Natural killer cell (primary cell): ENCODE data around the gene ABCA2. TPM values are rescaled to one million over a fixed set of nuclear protein-coding genes. Genes with fewer than 3 reads are reported as not detected.

ENCODE experiments used
- ATAC-seq, 3 donors: fragments of 150-1000 bp in 2 of 3; fragments of 200-7000 bp in 1 of 3; cut with Tn5 transposase; 1 replicate in 1 of 3; 2 replicates in 2 of 3; pipeline ENCODE4 v1.10.0; 2021; ENCODE audit warnings: mild to moderate bottlenecking in 2 of 3, moderate library complexity in 2 of 3
- DNase-seq, 2 donors: peaks; one replicate each; pipeline versions ENCODE4 v3.0.0 to v3.0.0-alpha.2; 2013 to 2021; ENCODE audit warnings: mixed read lengths in 1 of 2
- H3K27ac ChIP-seq: one replicate; pipeline ENCODE4 v1.5.1; 2013; ENCODE audit warnings: mild to moderate bottlenecking, low read length
- H3K27me3 ChIP-seq: one replicate; pipeline ENCODE4 v1.6.1; 2013; ENCODE audit warnings: low read length; ENCODE audit not compliant: control insufficient read depth, insufficient read depth
- H3K36me3 ChIP-seq: one replicate; pipeline ENCODE4 v1.6.1; 2013; ENCODE audit warnings: low read length; ENCODE audit not compliant: control insufficient read depth, insufficient read depth
- H3K4me1 ChIP-seq: one replicate; pipeline ENCODE4 v1.6.1; 2013; ENCODE audit warnings: low read length; ENCODE audit not compliant: control insufficient read depth, insufficient read depth
- H3K4me3 ChIP-seq: one replicate; pipeline ENCODE4 v1.5.1; 2013; ENCODE audit warnings: low read length
- H3K9me3 ChIP-seq: one replicate; pipeline ENCODE4 v1.6.1; 2013; ENCODE audit warnings: low read length; ENCODE audit not compliant: control insufficient read depth, insufficient read depth
- H3K27ac Mint-ChIP-seq, 2 donors: one replicate each; pipeline ENCODE4 v1.8.0; 2022; ENCODE audit warnings: mild to moderate bottlenecking in 2 of 2, mixed read lengths in 2 of 2, moderate library complexity in 1 of 2
- H3K27me3 Mint-ChIP-seq, 2 donors: one replicate each; pipeline ENCODE4 v1.8.0; 2022; ENCODE audit warnings: low read depth in 2 of 2, mixed read lengths in 2 of 2
- H3K36me3 Mint-ChIP-seq: one replicate; pipeline ENCODE4 v1.8.0; 2022; ENCODE audit warnings: mixed read lengths
- H3K4me1 Mint-ChIP-seq, 2 donors: one replicate each; pipeline ENCODE4 v1.8.0; 2022; ENCODE audit warnings: mixed read lengths in 2 of 2
- H3K4me3 Mint-ChIP-seq: one replicate; pipeline ENCODE4 v1.8.0; 2022; ENCODE audit warnings: mild to moderate bottlenecking, moderate library complexity, mixed read lengths
- H3K9me3 Mint-ChIP-seq, 2 donors: one replicate each; pipeline ENCODE4 v1.8.0; 2022; ENCODE audit warnings: mixed read lengths in 2 of 2
- WGBS: methylation state at CpG from one replicate; pipeline ENCODE4 v1.1.7; 2013; ENCODE audit warnings: missing lambda C conversion rate; ENCODE audit not compliant: insufficient coverage; 5-methylcytosine and 5-hydroxymethylcytosine counted together
- intact Hi-C: fragments of 100-400 bp; cut with micrococcal nuclease; formaldehyde crosslinking; loops from one replicate; pipeline ENCODE4 v1.14.2; 2022
- total RNA-seq, 4 donors: library from RNA; stranded (reverse); fragments of 120-200 nt in 1 of 4; gene quantifications; one replicate each; pipeline versions ENCODE4 v1.2.3 to v1.2.4, GENCODE V29; 2013 to 2022
- TF ChIP-seq, protein P1 (sequence below): fragments of 200-600 bp; IDR thresholded peaks from one replicate; pipeline ENCODE4 v1.8.0; 2022; ENCODE audit warnings: antibody characterized with exemption

ABCA2 gene
- total RNA-seq, 3 donors from 2014 or later (not counting 1 experiment from before 2014, with no cell fraction given) = 356 to 416 (median 357) TPM

DNA sequence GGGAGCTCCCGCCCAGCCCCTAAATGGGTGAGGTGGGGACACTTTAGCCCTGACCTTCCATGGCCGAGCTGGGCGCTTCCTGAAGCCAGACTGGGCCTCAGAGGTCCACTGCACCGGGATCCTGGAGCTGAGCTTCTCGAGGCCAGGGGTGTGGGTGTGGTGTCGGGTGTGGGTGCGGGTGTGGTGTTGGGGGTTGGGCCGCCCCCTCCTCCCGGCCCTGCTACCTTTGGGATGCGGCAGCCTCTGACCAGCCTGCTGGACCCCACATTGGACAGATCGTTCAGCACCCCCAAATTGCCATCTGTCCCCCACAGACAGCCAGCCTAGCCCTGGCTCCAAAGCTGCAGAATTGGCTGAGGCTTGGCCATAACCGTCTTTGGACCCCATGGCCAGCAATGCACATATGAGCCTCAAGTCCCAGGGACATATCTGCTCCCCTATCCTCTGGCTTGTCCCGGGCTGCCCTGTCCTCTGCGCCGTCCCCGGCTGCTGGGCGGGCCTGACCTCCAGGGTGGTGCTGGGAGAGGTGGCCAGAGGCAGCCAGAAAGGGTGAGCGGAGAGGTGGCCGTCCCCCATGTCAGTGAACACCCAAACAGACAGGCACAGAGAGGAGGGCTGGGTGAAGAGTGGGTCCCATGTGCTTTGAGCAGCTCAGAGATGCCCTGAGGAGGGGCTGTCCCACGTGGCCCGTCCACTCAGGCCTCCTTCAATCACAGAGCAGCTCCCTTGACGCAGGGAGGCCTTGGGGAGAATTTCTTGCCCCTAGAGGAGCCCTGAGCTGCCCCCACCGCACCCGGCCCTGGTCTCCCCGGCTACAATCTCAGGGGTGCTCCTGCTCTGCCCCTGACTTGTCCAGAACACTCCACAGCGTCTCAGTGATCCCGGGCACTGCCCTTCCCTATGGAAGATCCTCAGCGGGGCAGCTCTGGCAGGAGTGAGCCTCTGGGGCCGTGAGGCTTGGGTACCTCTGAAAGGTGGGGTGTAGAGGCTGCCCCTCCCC lies 54.1 kb downstream of the ABCA2 start:
- Histone ChIP-seq H3K27me3 (no peaks in the 10 kb centered on the region), H3K36me3 (no peaks in the 10 kb centered on the region), H3K4me3 (no peak overlapping the region), H3K27ac (peak overlapping the region; percentile 51), H3K9me3 (no peaks in the 10 kb centered on the region), H3K4me1 (peaks cover 59% of the 10 kb centered on the region)
- H3K36me3 Mint-ChIP-seq = no peaks in the 10 kb centered on the region
- no peaks in the 10 kb centered on the region for H3K9me3 Mint-ChIP-seq
- peaks cover 6 to 42% of the 10 kb centered on the region in 2 donors for H3K4me1 Mint-ChIP-seq
- H3K27me3 Mint-ChIP-seq = no peaks in the 10 kb centered on the region
- DNase-seq = no peak
- 91% methylated on average over 29 of the region's 29 CpGs for WGBS
- intact Hi-C loops = no loop called here
- TF ChIP-seq, protein P1, sequence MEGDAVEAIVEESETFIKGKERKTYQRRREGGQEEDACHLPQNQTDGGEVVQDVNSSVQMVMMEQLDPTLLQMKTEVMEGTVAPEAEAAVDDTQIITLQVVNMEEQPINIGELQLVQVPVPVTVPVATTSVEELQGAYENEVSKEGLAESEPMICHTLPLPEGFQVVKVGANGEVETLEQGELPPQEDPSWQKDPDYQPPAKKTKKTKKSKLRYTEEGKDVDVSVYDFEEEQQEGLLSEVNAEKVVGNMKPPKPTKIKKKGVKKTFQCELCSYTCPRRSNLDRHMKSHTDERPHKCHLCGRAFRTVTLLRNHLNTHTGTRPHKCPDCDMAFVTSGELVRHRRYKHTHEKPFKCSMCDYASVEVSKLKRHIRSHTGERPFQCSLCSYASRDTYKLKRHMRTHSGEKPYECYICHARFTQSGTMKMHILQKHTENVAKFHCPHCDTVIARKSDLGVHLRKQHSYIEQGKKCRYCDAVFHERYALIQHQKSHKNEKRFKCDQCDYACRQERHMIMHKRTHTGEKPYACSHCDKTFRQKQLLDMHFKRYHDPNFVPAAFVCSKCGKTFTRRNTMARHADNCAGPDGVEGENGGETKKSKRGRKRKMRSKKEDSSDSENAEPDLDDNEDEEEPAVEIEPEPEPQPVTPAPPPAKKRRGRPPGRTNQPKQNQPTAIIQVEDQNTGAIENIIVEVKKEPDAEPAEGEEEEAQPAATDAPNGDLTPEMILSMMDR = no peak
- no peak overlapping the region for H3K4me3 Mint-ChIP-seq
- ATAC-seq = no peak
- H3K27ac Mint-ChIP-seq = peak overlapping the region in 1 of 2 donors; percentile 38

DNA sequence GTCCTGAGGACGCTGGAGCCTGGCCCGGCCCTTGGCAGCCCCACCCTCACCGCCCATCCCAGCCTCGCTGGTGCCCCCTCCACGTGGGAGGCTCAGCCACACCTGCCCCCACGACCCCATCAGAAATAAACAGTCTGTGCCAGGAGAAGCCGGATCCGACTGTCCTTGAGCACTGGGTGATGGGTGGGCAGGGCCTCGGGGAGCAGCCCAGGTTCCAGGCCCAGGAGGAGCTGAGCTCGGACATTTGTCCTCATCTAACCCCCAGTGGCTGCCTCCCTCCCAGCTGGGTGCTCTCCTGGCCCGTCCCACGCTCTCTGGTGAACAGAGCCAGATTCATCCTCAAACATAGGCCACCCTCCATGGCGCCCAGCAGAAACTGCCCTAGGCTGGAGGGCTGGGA lies 55.3 kb downstream of the ABCA2 start:
- no peak overlapping the region for H3K4me3 Mint-ChIP-seq
- peaks cover 6 to 42% of the 10 kb centered on the region in 2 donors for H3K4me1 Mint-ChIP-seq
- Histone ChIP-seq H3K4me3 (no peak overlapping the region), H3K27ac (no peak overlapping the region), H3K36me3 (no peaks in the 10 kb centered on the region), H3K9me3 (no peaks in the 10 kb centered on the region), H3K4me1 (peaks cover 50% of the 10 kb centered on the region), H3K27me3 (no peaks in the 10 kb centered on the region)
- H3K9me3 Mint-ChIP-seq = no peaks in the 10 kb centered on the region
- ATAC-seq = no peak
- intact Hi-C loops = no loop called here
- no peaks in the 10 kb centered on the region for H3K36me3 Mint-ChIP-seq
- TF ChIP-seq, protein P1 = no peak
- DNase-seq = no peak
- peak overlapping the region in 1 of 2 donors; percentile 38 for H3K27ac Mint-ChIP-seq
- H3K27me3 Mint-ChIP-seq = no peaks in the 10 kb centered on the region
- 84% methylated on average over 13 of the region's 13 CpGs for WGBS

DNA sequence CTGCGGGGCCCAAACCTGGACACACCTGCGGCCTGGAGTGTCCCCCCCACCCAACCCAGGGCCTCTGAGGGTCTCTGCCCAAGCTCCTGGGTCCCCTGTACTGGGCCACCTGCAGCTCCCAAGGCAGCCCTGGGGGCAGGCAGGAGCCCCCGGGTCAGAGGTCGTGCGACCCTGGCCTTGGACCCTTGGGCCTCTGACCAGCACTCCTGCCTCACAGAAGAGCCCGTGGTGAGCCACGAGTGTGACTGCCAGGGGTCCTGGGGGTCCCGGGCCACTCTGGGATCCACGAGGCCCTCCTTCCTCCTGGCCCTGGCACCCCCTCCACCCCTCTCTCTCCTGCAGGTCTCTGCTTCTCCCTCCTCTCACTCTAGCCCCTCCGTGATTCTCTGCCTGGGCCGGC lies 55.7 kb downstream of the ABCA2 start:
- TF ChIP-seq, protein P1 = no peak
- Mint-ChIP-seq H3K4me3 (no peak overlapping the region), H3K27me3 (no peaks in the 10 kb centered on the region), H3K9me3 (no peaks in the 10 kb centered on the region), H3K27ac (peak overlapping the region in 1 of 2 donors; percentile 38), H3K36me3 (no peaks in the 10 kb centered on the region), H3K4me1 (peaks cover 6 to 39% of the 10 kb centered on the region in 2 donors)
- intact Hi-C loops = no loop called here
- Histone ChIP-seq H3K4me1 (peaks cover 47% of the 10 kb centered on the region), H3K9me3 (no peaks in the 10 kb centered on the region), H3K36me3 (no peaks in the 10 kb centered on the region), H3K27me3 (no peaks in the 10 kb centered on the region), H3K27ac (no peak overlapping the region), H3K4me3 (no peak overlapping the region)
- no peak for ATAC-seq
- no peak for DNase-seq
- WGBS = 92% methylated on average over 11 of the region's 11 CpGs
